Fibroblast of villous mesenchyme (primary cell): ENCODE results near the gene TIAM2. TPM values are rescaled to one million over a fixed set of nuclear protein-coding genes. Genes with fewer than 3 reads are reported as not detected.

Experiments used
- DNase-seq: peaks from one replicate; pipeline ENCODE4 v3.0.0-alpha.2; 2010; ENCODE audit warnings: low read depth
- H3K4me3 ChIP-seq: 2 replicates; pipeline ENCODE4 v1.5.1; 2011; ENCODE audit warnings: low read depth, mild to moderate bottlenecking, low read length
- CTCF ChIP-seq: IDR thresholded peaks from 2 replicates; pipeline ENCODE4 v1.5.1; 2012; ENCODE audit warnings: low read depth, mild to moderate bottlenecking, low read length; ENCODE audit not compliant: insufficient read depth
- total RNA-seq: library from RNA; depleted of rRNA; stranded (reverse); fragments of >200 nt; gene quantifications from 2 replicates; pipeline ENCODE4 v1.2.3, GENCODE V29; 2012

Gene TIAM2
- total RNA-seq, 1 donor, result 8.6 TPM

DNA sequence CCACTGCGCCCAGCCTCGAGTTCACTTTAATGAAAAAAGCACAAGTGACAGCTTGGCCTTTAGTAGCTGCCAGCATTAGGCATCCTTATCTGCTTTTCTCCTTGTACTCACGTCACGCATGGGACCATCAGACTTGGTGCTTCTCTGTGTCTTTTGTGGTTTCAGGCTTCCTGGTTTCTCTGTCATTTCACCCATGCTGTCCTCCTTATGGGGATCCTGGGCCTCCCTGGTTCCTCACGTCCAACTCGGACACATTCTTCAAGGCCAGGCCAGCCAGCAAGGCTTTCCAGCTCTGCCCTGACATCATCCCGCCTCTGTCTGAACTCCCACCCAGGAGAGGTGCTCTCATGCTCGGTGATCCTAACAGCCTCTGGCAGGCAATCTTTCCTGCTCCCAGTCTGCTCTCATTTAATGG lies 83.2 kb downstream of the TIAM2 start:
- TF ChIP-seq CTCF, result no peak
- no peak overlapping the region for H3K4me3 ChIP-seq
- DNase-seq, result peak; percentile 22

- DNase-seq, result peak; percentile 19
- no peak overlapping the region for H3K4me3 ChIP-seq
- no peak for TF ChIP-seq CTCF
Measured at GRCh38 chr6:155079985-155080452, 84.9 kb downstream of the TIAM2 start.

- no peak overlapping the region for H3K4me3 ChIP-seq
- peak; percentile 58 for DNase-seq
- no peak for TF ChIP-seq CTCF
Measured at GRCh38 chr6:155080881-155081845, 86.0 kb downstream of the TIAM2 start.

- no peak for DNase-seq
- no peak for TF ChIP-seq CTCF
- no peak overlapping the region for H3K4me3 ChIP-seq
Measured at GRCh38 chr6:155084431-155085123, 89.5 kb downstream of the TIAM2 start.

GRCh38 chr6:155085582-155086257 lies 90.6 kb downstream of the TIAM2 start:
- TF ChIP-seq CTCF, result no peak
- H3K4me3 ChIP-seq, result no peak overlapping the region
- DNase-seq, result no peak

- DNase-seq, result no peak
- no peak overlapping the region for H3K4me3 ChIP-seq
- TF ChIP-seq CTCF, result no peak
Measured at GRCh38 chr6:155088856-155089255, 93.7 kb downstream of the TIAM2 start.
